OCI-LY1 (cell line): Measurements from ENCODE around the gene IGFBP5.

Experiments
- H2AFZ ChIP-seq: fragments of 200-600 bp; sonication (generic), shearing (Covaris generic); 2 replicates; pipeline ENCODE4 v1.6.0; 2014; ENCODE audit warnings: antibody characterized with exemption, mild to moderate bottlenecking, low read length
- H3F3A ChIP-seq: fragments of 200-600 bp; sonication (generic), shearing (Covaris generic); 2 replicates; pipeline ENCODE4 v1.6.0; 2014; ENCODE audit warnings: mild to moderate bottlenecking, antibody characterized with exemption, low read length, moderate library complexity; ENCODE audit not compliant: insufficient read depth
- H3K27ac ChIP-seq: fragments of 200-600 bp; sonication (generic); 2 replicates; pipeline ENCODE4 v1.5.1; 2014; ENCODE audit warnings: low read length, mixed run types, mild to moderate bottlenecking, low read depth; ENCODE audit not compliant: poor library complexity, severe bottlenecking
- H3K27me3 ChIP-seq: fragments of 200-600 bp; sonication (generic); 2 replicates; pipeline ENCODE4 v1.6.0; 2014; ENCODE audit warnings: antibody characterized with exemption, mild to moderate bottlenecking, low read length, moderate library complexity; ENCODE audit not compliant: insufficient read depth
- H3K36me3 ChIP-seq: fragments of 200-600 bp; sonication (generic); 2 replicates; pipeline ENCODE4 v1.6.1; 2014; ENCODE audit warnings: mild to moderate bottlenecking, antibody characterized with exemption, low read length, moderate library complexity, mixed read lengths; ENCODE audit not compliant: insufficient read depth
- H3K4me1 ChIP-seq: fragments of 200-600 bp; sonication (generic); 2 replicates; pipeline ENCODE4 v1.5.1; 2014; ENCODE audit warnings: mild to moderate bottlenecking, low read length, moderate library complexity; ENCODE audit not compliant: insufficient read depth, severe bottlenecking
- H3K4me2 ChIP-seq: fragments of 200-600 bp; sonication (generic), shearing (Covaris generic); 2 replicates; pipeline ENCODE4 v1.6.1; 2014; ENCODE audit warnings: low read length
- H3K4me3 ChIP-seq: fragments of 200-600 bp; sonication (generic); 2 replicates; pipeline ENCODE4 v1.5.1; 2014; ENCODE audit warnings: low read length, low read depth, mild to moderate bottlenecking, mixed read lengths; ENCODE audit not compliant: poor library complexity, severe bottlenecking
- H3K79me2 ChIP-seq: fragments of 200-600 bp; shearing (Covaris generic); 2 replicates; pipeline ENCODE4 v1.6.1; 2016; ENCODE audit warnings: mixed run types, low read length, mixed read lengths; ENCODE audit not compliant: insufficient read depth
- H3K9ac ChIP-seq: fragments of 200-600 bp; sonication (generic), shearing (Covaris generic); 2 replicates; pipeline ENCODE4 v1.6.1; 2014; ENCODE audit warnings: mild to moderate bottlenecking, low read length, mixed read lengths
- H3K9me2 ChIP-seq: fragments of 200-600 bp; sonication (generic), shearing (Covaris generic); 2 replicates; pipeline ENCODE4 v1.6.1; 2014; ENCODE audit warnings: low read depth, mild to moderate bottlenecking, low read length, mixed read lengths
- H3K9me3 ChIP-seq: fragments of 200-600 bp; shearing (Covaris generic); 2 replicates; pipeline ENCODE4 v1.6.1; 2014; ENCODE audit warnings: low read length, mixed read lengths
- H4K20me1 ChIP-seq: fragments of 200-600 bp; sonication (generic), shearing (Covaris generic); 2 replicates; pipeline ENCODE4 v1.6.0; 2016; ENCODE audit warnings: mild to moderate bottlenecking, low read length; ENCODE audit not compliant: insufficient read depth
- EZH2 ChIP-seq: fragments of 200-600 bp; sonication (generic), shearing (Covaris generic); IDR thresholded peaks from 2 replicates; pipeline ENCODE4 v1.8.0; 2017; ENCODE audit warnings: borderline replicate concordance, mixed run types, mild to moderate bottlenecking, antibody characterized with exemption, low read length, moderate library complexity, mixed read lengths
- TF ChIP-seq, protein P1 (sequence below): fragments of 200-600 bp; sonication (generic), shearing (Covaris generic); IDR thresholded peaks from 2 replicates; pipeline ENCODE4 v1.5.1; 2017; ENCODE audit warnings: mild to moderate bottlenecking, antibody characterized with exemption, low read length, moderate library complexity, mixed read lengths

IGFBP5 gene

DNA sequence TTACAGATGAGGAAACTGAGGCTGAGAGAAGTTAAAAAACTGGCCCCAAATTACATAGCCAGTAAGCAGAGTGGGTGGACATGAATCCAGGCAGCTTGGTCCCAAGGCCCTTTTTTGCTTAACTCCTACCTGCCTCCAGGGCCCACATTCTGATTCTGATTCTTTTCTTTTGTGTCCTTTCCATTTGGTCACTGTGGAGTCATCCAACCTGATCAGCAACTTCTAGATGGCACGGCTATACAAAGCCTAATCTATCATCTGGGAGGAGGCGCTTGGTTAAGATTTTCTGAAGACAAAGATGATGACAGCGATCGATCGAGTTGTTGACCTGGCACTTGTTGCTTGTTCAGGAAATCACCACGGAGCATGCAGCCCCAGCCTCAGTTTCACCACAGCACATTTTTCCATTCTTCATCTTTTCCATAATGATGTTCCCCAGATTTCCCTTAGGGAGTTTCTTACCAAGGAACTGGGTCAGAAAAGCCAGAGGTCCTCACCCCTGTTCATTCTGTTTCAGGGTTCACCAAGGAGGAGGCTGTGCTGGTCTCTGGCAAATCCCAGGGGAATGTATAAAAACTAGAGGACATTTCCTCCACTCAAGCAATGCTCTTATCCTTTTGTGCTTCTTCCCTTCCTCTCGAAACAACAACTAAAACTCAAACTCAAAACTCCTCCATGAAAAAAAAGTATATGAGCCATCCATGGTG is 69.0 kb downstream of the IGFBP5 start:
- TF ChIP-seq, protein P1, sequence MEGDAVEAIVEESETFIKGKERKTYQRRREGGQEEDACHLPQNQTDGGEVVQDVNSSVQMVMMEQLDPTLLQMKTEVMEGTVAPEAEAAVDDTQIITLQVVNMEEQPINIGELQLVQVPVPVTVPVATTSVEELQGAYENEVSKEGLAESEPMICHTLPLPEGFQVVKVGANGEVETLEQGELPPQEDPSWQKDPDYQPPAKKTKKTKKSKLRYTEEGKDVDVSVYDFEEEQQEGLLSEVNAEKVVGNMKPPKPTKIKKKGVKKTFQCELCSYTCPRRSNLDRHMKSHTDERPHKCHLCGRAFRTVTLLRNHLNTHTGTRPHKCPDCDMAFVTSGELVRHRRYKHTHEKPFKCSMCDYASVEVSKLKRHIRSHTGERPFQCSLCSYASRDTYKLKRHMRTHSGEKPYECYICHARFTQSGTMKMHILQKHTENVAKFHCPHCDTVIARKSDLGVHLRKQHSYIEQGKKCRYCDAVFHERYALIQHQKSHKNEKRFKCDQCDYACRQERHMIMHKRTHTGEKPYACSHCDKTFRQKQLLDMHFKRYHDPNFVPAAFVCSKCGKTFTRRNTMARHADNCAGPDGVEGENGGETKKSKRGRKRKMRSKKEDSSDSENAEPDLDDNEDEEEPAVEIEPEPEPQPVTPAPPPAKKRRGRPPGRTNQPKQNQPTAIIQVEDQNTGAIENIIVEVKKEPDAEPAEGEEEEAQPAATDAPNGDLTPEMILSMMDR, result no peak
- TF ChIP-seq EZH2, result no peak
- Histone ChIP-seq H3F3A (no peaks in the 10 kb centered on the region), H4K20me1 (no peaks in the 10 kb centered on the region), H3K36me3 (no peaks in the 10 kb centered on the region), H3K27ac (no peak overlapping the region), H3K4me3 (no peak overlapping the region), H2AFZ (no peak overlapping the region), H3K9me2 (no peaks in the 10 kb centered on the region), H3K9ac (no peak overlapping the region), H3K27me3 (no peaks in the 10 kb centered on the region), H3K9me3 (no peaks in the 10 kb centered on the region), H3K79me2 (no peaks in the 10 kb centered on the region), H3K4me2 (no peak overlapping the region), H3K4me1 (peaks cover 3% of the 10 kb centered on the region)

DNA sequence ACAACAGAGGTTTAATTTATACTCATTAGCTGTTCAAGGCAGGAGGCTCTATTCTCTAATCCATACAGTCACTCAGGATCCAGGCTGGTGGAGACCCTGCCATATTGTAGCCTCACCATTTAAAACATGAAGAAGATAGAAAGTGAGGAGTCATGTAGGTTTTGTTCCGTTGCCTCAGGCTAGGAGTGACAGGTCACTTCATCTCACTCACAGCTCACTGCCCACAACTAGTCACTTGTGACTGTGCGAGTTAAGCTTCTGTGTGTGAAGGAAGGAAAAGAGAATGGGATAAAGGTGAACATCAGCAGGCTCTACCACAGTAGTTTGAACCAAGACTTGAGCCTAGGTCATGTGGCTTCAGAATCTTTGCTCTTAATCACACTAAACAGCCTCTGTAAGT is 71.1 kb downstream of the IGFBP5 start:
- Histone ChIP-seq H3K9me3 (no peaks in the 10 kb centered on the region), H3K4me1 (peaks cover 3% of the 10 kb centered on the region), H3K4me3 (no peak overlapping the region), H3K4me2 (no peak overlapping the region), H2AFZ (no peak overlapping the region), H3K36me3 (no peaks in the 10 kb centered on the region), H3K27ac (no peak overlapping the region), H3K27me3 (no peaks in the 10 kb centered on the region), H3F3A (no peaks in the 10 kb centered on the region), H4K20me1 (no peaks in the 10 kb centered on the region), H3K9me2 (no peaks in the 10 kb centered on the region), H3K79me2 (no peaks in the 10 kb centered on the region), H3K9ac (no peak overlapping the region)
- TF ChIP-seq, protein P1, result no peak
- TF ChIP-seq EZH2, result no peak

DNA sequence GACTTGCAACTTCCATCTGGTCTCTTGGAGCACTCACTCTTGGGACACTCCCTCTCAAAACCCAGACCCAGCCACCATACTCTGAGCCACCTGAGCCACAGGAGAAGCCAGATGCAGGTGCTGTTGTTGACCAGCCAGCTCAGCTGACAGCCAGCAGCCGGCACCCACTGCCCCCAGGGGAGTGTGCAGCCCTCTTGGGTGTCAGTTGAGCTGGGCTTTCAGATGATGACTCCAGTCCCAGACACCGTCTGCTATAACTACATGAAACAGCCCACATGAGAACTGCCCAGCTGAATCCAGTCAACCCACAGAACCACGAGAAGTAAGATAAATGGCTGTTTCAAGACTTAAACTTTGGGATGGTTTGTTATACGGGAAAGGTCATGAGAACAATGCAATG is 72.8 kb downstream of the IGFBP5 start:
- Histone ChIP-seq H3K27me3 (no peaks in the 10 kb centered on the region), H3K79me2 (no peaks in the 10 kb centered on the region), H3K9ac (no peak overlapping the region), H3F3A (no peaks in the 10 kb centered on the region), H3K4me2 (no peak overlapping the region; the same call in 1 of the 2 replicates), H3K27ac (no peak overlapping the region), H3K4me1 (peaks cover 3% of the 10 kb centered on the region), H4K20me1 (no peaks in the 10 kb centered on the region), H3K9me2 (no peaks in the 10 kb centered on the region), H3K36me3 (no peaks in the 10 kb centered on the region), H3K4me3 (no peak overlapping the region), H2AFZ (no peak overlapping the region), H3K9me3 (no peaks in the 10 kb centered on the region)
- TF ChIP-seq, protein P1, result no peak
